Astrocyte (in vitro differentiated cells and primary cell): ENCODE results near the gene ANAPC13.

ENCODE experiments used
- EZH2 ChIP-seq: IDR thresholded peaks from 2 replicates; pipeline ENCODE4 v1.6.1; 2012; ENCODE audit warnings: mild to moderate bottlenecking, low read length, inconsistent platforms; ENCODE audit not compliant: insufficient read depth
- TF ChIP-seq, protein P1 (sequence below): IDR thresholded peaks from 2 replicates; pipeline ENCODE4 v1.5.1; 2011; ENCODE audit warnings: low read depth, mild to moderate bottlenecking, inconsistent platforms, low read length, moderate library complexity; ENCODE audit not compliant: insufficient read depth

DNA sequence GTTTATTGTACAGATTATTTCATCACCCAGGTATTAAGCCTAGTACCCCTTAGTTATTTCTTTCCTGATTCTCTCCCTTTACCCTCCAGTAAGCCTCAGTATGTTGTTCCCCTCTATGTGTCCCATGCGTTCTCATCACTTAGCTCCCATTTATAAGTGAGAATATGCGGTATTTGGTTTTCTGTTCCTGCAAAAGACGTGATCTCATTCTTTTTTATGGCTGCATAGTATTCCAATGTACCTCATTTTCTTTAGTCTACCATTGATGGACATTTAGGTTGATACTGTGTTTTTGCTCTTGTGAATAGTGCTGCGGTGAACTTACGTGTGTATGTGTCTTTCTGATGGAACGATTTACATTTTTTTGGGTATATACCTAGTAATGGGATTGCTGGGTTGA lies 36.8 kb upstream of the ANAPC13 start:
- TF ChIP-seq, protein P1, sequence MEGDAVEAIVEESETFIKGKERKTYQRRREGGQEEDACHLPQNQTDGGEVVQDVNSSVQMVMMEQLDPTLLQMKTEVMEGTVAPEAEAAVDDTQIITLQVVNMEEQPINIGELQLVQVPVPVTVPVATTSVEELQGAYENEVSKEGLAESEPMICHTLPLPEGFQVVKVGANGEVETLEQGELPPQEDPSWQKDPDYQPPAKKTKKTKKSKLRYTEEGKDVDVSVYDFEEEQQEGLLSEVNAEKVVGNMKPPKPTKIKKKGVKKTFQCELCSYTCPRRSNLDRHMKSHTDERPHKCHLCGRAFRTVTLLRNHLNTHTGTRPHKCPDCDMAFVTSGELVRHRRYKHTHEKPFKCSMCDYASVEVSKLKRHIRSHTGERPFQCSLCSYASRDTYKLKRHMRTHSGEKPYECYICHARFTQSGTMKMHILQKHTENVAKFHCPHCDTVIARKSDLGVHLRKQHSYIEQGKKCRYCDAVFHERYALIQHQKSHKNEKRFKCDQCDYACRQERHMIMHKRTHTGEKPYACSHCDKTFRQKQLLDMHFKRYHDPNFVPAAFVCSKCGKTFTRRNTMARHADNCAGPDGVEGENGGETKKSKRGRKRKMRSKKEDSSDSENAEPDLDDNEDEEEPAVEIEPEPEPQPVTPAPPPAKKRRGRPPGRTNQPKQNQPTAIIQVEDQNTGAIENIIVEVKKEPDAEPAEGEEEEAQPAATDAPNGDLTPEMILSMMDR = no peak
- no peak for TF ChIP-seq EZH2
